Activated CD4-positive, alpha-beta T cell treated with anti-CD3 and anti-CD28 coated beads, Interleukin-2, amount 50 U/mL, for 24 hours (primary cell): ENCODE data around the gene CMIP.

Source experiments
- DNase-seq, 2 donors: peaks; one replicate each; pipeline ENCODE4 v3.0.0-alpha.2; 2020; ENCODE audit warnings: low read depth in 1 of 2, low spot score in 1 of 2

The CMIP gene

GRCh38 chr16:81578636-81579413, 134.2 kb downstream of the CMIP start:
- DNase-seq, result no peak

DNA sequence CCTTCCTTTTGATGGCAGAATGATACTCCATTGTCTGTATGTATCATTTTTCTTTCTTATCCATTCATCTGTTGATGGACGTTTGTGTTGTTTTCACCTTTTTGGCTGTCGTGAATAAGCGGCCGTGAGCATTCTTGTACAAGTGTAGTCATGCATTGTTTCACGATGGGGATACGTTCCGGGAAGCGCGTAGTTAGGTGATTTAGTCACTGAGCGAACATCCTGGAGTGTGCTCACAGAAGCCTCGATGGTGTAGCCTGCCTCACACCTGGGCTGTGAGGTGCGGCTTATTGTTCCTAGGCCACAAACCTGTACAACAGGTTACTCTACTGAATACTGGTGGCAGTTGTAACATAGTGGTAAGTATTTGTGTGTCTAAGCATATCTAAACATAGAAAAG, 136.5 kb downstream of the CMIP start:
- DNase-seq, result no peak

GRCh38 chr16:81582655-81583441, 138.2 kb downstream of the CMIP start:
- DNase-seq, result no peak

- DNase-seq, result no peak
Observed at GRCh38 chr16:81583893-81584631, 139.5 kb downstream of the CMIP start.

- no peak for DNase-seq
Observed at GRCh38 chr16:81585785-81586184, 141.2 kb downstream of the CMIP start.

- no peak for DNase-seq
Observed at GRCh38 chr16:81586417-81586816, 141.8 kb downstream of the CMIP start.

- DNase-seq, result no peak
Observed at GRCh38 chr16:81586977-81587625, 142.5 kb downstream of the CMIP start.

GRCh38 chr16:81587626-81588160, 143.1 kb downstream of the CMIP start:
- DNase-seq, result no peak

- no peak for DNase-seq
Observed at GRCh38 chr16:81588326-81589081, 143.9 kb downstream of the CMIP start.

DNA sequence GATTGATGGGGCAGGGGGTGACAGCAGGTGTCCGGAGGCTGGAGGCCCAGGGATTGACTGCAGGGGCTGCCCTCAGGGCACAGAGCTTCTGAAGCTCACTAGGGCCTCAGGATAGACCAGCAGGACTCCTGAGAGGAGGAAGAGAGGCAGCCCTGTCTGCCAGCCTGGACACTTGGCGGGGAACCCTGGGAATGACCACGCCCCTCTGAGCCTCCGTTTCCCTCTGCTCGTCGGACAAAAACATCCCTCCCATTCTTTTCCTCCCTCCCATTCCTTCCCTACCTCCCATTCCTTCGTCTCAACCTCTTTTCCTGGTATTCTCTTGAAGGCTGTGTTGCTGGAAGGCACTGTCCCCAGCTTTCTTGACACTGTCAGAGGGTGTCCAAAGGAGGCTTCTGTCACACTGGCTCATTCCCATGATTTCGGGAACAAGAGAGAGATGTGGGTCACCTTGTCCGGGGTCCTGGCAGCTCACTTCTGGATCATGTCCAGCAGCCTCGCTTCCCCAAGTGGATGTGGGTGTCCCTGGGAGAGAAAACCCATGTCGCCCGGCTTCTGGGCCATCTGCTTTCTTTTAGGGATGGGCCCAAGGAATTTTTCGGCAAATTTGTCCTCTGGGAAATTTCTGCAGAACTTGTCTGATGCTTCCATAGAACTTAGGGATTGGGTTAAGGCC, 145.5 kb downstream of the CMIP start:
- DNase-seq, result no peak

DNA sequence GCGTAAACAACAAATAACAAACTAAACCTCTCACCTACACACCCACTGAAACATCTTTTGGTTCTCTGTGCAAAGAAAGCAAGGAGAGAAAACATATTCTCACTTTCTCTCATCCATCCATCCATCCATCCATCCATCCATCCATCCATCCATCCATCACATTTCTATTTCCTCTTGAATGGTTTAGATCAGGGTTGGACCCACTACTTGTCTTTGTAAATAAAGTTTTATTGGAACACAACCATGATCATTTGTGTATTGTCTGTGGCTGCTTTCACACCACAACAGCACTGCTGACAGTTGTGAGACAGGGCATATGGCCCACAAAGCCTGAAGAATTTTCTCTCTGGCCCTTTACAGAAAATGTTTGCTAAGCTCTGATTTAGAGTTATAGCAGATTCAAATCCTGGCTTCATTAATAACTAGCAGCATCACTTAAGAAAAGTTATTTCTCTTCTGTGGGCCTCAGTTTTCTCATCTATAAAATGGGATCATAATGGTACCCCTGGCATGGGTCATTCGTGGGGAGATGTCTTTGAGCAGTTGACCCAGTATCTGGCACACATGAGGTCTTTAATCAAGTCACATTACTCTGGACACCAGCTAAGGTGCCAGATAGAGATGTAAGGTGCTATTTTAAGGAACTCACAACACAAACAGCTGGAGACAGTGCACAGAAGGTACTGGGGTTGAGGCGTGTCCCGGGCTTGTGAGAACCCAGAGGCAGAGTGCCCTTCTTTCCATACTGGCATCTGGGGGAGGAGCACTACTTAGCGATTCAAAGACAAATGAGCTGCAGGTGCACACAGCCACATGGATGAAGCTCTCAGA, 146.3 kb downstream of the CMIP start:
- no peak for DNase-seq

GRCh38 chr16:81591545-81591870, 146.9 kb downstream of the CMIP start:
- DNase-seq, result no peak

DNA sequence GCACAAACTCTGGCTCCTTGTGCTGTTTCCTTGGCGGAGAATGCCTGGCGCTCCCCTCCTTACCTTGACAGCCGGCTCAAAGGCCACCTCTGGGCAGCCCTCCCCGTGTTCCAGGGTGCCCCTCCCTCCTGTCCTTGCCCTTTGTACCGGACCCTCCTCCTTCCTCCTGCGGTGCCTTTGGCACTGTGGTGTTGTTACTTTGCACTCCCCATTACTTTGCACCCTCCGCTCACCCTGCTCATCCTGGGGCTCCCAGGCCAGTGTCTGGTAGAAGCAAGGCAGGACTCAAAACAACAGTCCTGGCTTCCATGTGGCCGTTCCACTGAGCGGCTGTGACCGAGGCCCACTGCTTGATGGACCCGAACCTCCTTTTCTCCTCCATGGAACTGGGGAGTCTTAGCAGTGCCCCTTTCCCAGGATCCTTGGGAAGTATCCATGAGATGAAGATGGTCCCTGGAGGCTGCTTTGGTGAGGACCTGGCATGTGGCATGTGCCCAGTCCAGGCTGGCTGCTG, 147.8 kb downstream of the CMIP start:
- DNase-seq, result no peak

DNA sequence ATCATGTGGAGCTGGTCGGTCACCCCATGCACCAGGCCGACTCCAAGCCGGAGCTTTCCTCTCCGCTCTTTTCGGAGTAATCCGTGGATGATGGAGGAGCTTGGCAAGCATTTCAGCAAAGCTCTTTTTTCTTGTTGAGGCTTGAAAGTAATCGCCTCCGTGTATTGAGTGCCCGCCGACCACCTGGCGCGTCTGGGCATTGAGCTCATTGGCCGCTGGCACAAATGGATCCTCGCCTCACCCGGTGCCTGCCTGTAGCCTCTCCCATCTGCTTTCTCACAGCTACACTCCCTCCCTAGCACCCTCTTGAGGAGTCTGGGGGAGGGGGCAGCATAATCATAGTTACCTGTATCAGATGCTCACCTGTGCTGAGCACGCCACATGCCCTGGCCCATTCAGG, 148.9 kb downstream of the CMIP start:
- DNase-seq, result no peak

GRCh38 chr16:81595629-81596292, 151.2 kb downstream of the CMIP start:
- DNase-seq, result no peak

- no peak for DNase-seq
Observed at GRCh38 chr16:81597079-81597658, 152.6 kb downstream of the CMIP start.

GRCh38 chr16:81598083-81598482, 153.5 kb downstream of the CMIP start:
- no peak for DNase-seq
